ENCODE data around the gene MB.
A peak's percentile ranks its signal among the peaks of the same experiment; 100 is the strongest.

MB gene

DNA sequence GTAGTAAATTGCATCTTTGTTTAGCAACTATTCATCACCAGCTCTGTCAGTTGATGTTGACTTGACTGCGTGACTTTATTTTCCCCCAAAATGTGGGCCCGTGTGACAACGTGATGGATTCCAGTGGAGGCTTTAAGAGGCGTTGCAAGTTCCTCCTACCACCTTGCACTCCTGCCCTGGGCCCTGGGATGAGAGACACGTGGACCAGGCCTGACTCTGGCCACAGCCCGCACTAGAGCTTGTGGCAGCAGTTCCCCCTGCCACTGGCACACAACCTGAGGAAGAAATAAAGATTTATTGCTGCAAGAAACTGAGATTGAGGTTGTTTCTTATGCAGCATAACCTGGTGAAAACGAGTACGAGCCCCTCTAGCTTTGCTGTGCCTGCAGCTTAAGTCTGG is 44.6 kb downstream of the MB start:
- DNase-seq, result peak in 3 of 14 donors; percentile 3 to 9 (median 7)

DNA sequence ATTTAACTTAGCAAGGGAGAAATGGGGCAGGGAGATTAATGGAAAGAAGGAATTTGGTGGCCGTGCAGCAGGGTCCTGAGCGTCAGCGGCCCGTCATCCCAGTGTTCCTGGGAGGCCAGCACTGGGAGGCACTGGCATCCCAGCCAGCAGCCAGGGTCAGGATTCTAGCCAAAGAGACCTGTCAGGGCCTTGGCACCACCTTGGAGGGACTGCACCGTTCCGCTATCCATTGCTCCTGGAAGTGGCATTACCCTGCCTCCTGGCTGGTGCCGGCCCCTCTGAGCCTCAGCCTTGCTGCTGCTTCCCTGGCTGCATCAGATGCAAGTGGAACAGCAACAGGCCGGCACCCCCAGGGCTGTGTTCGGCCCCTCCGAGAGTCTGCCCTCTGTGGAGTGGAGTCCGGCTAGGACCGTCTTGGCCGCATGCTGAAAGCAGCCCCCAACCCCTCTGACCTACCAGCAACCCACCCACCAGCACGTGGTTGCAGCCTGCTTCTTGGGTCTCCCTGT is 46.4 kb downstream of the MB start:
- DNase-seq, result no peak

DNA sequence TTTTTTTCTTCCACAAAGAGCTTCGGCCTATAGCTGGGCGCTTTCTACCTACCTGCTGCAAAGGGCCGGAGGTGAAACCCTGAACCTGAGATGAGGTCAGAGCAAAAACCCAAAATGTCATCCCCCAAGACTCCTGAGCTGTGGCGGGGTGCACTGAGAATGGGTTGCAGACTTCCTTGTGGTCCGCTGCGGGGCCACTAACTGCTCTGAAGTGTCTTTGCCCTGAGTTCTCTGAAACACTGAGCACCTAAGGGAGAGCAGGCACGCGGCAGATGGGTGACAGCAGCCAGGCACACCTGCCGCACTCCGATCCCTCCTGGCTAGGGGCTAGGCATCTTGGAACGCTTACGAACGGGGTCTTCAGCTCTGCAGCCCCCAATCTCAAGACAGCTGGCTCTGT is 47.2 kb downstream of the MB start:
- DNase-seq, result no peak

DNA sequence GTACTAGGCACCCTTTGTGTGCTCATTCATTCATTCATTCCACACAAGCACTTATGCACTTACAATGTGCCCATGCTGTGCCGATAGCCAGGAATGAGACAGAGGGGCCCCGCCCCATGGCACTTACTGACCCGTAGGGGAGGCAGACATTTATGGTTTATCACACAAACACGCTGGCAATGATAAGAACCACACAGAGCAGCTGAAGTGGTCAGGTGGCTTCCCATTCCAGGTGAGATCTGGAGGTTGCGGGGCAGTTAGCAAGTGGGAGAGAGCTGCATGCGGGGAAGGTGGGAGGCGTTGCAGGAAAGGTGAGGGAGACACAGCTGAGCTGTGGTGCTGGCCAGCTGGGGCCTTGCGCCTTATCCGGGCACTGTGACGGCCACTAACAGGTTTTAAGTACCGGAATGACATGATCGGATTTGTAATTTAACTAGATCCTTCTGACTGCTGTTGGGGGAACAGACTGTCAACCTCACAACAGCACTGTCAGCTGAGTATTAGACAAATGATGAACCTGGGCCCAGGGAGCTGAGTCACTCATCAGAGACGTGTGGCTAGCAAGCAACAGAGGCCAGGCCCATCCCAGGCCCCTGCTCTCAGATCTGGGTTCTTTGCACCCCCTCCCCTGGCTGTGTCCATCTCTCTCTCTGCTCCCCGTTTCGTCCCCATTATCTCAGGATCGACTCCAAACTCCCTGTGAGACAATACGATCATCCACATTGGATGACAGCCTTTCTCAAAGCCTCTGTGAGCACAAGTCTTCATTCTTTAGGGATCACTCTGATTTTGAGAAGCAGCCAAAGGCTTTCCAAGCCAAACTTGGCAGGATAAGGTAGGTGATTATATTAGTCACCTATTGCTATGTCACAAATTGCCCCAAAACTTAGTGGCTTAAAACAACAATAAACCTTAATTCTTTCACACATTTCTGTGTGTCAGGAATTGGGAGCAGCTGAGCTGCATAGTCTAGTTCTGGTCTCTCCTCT is 48.1 kb downstream of the MB start:
- DNase-seq, result no peak

DNA sequence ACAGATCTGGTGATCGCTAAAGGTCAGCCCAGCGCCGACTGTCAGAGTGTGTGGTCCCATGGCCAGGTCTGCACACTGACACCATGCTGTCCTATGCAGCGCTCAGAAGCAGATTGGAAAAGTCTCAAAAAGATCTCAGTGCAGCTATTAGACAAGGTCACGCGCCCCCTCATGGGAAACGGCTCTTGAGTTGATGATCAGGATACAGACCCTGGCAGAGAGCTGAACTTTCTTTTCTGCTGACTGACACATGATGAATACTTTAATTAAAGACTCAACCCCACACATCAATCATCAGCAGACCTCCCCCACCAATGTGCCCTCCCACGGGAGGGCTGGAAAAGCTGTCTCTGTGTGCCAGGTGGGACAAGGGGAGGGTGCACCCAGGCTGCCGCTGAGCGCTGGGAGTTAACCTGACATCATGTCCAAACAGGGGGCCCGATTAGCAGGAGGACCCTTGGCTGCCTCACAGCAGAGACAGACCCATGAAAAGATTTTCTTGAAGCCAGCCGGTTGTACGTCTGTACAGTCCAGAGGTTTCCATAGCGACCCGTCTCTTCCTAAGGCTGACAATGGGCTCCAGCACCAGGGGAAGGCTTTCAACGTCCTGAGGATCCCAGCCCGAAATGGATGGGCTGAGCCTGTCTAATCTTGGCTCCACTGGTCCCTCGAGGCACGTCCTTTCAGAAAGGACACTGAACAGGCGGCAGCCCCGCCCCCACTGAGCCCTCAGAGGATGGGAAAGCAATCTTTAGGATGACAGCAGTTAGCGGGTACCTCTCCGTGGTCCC is 49.6 kb downstream of the MB start:
- no peak for DNase-seq

DNA sequence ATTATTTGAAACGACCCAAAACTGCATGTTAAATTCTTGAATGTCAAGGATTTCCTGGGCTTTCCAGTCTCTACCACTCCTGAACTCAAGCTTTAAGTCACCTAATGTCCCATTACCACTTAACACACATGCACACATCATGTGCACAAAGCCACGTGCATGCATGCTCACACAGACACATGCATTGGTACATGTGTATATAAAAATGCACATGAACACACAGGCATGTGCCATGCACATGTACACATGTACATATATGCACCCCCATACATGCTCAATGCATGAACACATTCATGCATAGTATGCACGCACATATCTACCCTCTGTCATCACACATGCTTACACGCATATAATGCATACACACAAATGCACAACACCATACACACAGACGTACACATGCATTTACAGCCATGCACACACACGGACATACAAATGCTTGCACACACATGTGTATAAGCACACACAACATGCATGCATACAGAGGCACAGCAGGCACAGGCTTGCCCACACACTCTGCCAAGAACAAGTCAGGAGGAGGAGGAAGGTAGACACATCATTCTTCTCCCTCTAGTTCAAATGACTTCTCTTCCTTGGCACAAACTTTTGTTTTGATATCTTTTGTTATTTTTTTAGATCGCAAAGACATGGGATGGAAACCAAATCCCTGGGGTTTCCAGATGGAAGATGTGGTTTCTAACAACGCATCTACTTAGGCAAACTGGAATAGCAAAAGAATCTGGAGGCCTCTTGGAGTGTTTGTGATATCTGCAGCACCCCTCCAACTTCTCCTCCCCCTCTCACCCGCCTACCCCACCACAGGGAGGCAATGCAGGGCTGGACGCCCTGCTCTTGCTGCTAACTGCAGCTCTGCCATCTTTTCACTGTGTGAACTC is 51.9 kb downstream of the MB start:
- no peak for DNase-seq

DNA sequence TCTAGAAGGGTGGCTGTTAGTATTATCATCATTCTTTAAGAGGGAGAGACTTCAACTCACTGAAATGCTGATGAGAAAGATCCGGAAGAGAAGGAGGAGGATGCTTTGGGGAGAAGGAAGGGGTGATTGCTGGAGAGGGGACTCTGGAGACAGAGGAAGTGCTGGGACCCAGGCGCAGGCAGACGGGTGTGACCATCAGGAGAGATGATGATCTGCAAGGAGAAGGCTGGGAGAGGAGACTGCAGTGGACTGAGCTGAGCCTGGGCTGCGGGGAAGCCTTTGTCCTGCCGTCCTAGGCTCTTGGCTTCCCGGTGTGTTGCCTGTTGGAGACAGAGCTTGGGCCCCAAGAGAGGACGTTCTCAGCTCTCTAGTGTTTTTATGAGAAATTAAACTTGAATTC is 53.9 kb downstream of the MB start:
- no peak for DNase-seq

DNA sequence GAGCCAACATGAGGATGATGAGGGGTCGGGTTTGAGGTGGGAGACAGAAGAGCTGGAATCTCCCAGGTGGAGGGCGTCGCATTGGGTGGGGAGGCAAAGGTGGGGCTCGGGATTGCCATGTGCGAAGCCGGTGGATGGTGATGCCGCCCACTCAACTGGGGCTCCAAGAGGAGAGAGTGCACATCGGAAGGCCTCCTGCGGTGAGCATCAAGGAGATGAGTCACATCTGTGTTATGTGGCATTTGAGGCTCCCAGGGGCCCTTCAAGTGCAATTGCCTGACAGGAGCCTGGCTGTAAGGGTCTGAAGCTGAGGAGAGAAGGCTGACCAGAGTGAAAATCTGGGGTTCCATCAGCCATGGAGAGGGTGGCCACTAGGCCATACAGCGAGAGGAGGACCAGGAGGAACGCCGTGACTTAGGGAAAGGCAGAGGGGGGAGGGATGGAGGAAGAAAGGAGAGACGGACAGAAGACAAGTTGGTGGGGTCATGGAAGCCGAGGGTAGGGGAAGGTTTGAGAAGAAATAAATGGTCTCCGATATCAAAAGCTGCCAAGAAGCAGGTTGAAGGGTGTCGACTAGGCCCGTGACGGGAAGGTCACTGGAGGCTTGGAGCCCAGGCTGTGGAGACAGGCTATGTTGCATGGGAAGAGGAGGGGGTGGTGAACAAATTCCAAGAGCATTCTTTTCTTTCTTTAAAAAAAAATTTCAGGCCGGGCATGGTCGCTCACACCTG is 55.2 kb downstream of the MB start:
- DNase-seq, result no peak

DNA sequence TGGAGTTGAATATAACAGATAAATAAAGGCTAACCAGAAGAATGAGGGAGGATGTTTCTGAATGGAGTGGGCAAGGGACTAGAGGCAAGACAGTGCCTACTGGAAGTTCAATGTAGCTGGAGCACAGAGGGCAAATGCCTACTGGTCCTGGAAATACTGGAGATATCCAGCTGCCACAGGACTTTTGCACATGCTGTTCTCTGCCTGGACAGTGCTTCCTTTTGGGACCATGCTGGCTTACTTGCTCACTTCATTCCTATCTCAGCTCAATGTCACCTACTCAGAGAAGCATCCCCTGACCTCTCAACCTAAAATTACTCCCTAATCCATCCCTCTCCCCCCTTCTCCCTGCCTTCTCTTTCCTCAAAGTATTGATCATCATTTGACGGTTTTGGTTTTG is 56.3 kb downstream of the MB start:
- DNase-seq, result no peak

DNA sequence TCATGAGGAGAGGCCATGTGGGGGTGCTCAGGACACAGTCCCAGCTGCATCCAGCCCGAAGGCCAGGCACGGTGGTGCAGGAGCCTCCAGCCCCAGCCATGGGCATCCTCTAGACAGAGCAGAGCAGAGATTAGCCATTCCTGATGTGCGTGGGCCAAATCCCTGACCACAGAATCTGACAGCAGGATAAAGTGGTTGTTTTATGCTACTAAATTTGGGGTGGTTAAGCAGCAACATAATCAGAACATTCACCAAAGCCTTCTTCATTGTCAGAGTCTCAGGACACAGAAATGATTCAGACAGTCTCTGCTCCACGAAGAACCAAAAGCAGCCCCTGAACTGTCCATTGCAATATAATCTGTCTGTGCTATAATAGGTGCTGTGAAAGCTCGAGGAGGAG is 56.8 kb downstream of the MB start:
- DNase-seq, result no peak

DNA sequence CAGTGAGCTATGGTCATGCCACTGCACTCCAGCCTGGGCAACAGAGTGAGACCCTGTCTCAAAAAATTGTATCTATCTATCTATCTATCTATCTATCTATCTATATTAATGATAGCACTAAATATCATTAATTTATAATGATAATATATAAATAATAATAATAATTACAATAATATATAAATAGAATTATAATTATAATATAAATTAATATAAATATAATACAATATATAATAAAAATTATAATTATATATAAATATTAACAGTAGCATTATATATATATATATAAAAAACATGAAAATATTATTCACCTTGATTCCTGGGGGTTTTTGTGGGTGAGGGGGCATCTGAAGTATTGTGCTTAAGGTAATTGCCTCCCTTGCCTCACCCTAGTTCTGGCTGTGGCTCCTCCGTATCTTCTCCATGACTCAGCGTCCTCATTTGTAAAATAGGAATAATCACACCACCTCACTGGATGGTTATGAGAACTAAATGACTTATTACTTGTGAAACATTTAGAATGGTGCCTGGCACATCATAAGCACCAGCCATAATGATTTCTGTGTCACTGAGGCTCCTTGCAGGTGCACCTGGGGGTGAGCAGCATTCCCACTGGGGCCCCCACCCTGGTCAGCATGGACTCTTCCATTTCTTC is 57.6 kb downstream of the MB start:
- DNase-seq, result no peak

DNA sequence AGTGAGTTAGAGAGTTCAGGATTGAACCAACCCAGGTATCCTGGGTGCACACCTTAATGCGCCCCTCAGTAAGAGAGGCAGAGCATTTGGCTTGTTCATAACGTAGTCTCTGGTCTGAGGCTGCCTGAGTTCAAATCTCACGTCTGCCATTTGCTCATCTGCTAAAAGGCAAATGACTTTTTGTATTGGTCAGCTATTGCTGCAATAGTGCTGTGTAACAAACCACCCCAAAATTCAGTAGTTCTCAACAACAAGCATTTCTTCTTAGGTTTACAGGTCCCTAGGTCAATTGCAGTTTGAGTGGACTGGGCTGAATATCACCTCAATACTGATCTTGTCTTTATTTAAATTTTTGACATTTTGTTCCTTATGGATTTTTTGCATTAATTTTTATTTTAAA is 58.4 kb downstream of the MB start:
- DNase-seq, result no peak

DNA sequence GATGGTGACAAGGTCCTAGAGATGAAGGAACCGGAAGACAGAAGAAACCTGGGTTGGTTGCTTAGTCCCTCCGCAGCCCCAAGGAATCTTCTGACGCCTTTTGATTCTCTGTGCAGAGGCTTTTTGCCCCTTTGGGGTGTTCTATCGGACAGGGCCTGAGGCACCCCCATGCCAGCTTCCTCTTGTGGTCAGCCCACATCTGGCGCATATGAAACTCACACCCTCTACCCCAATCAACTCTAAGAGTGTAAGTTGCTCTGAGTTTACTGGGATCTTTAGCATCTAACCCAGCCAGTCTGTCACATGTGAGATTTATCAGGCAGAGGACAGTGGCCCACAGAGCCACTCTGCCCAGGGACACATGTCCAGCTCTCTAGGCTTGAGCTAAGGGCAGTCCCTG is 59.1 kb downstream of the MB start:
- no peak for DNase-seq

Data from C1 segment of cervical spinal cord (tissue), 14 donors.